ENCODE results near the gene BRI3. TPM values are rescaled to one million over a fixed set of nuclear protein-coding genes. Genes with fewer than 3 reads are reported as not detected.

The BRI3 gene
- total and polyA plus RNA-seq, 2 of the 13 experiments (the other 11 are each of a cell fraction or from before 2014, with no cell fraction given), result 54.0 to 103 TPM

DNA sequence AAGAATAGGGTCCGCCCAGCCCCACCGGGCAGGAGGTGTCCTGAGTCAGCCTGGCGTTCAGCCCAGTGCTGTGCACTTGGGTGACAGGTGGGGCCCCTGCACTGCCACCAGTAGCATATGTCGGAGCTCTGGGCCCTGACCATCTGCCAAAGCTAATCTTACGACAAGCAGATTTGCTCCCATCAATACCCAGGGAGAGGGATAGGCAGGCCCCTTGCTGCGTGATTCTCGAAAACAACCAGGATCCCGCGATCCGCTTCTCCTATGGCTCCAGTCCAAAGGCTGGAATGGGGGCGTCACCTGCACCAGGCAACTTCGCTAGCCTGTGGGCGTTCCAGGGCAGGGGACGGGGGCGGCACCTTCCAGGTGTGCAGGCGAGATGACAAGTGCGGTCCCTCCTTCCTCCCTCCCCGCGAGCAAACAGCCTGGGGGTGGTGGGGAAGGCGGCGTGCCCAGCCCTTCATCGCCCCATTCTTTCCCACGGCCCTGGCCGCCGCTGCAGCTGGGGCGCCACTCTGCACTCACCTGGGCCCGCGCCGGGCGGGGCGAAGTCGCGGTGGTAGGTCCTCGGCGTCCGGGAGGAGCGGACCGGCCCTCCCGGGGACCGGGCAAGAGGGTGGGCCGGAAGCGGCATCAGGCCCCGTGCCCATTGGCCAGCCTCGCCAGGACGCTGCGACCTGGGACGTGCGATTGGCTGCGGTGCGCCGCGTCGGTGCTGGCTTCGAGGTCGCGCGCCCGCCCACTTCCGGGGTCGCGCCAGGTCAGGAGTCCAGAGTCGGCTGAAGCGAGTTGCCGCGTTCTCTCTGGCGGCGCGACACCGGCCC lies 29.7 kb upstream of the BRI3 start, which contains the start of gene TECPR1 (continued):
- TF ChIP-seq, protein P1, sequence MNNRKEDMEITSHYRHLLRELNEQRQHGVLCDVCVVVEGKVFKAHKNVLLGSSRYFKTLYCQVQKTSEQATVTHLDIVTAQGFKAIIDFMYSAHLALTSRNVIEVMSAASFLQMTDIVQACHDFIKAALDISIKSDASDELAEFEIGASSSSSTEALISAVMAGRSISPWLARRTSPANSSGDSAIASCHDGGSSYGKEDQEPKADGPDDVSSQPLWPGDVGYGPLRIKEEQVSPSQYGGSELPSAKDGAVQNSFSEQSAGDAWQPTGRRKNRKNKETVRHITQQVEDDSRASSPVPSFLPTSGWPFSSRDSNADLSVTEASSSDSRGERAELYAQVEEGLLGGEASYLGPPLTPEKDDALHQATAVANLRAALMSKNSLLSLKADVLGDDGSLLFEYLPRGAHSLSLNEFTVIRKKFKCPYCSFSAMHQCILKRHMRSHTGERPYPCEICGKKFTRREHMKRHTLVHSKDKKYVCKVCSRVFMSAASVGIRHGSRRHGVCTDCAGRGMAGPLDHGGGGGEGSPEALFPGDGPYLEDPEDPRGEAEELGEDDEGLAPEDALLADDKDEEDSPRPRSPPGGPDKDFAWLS (CRISPR knock-in tag; IDR thresholded peaks at IDR 0.05; ENCODE audit: borderline replicate concordance), result no peak
- TF ChIP-seq ZNF747 (CRISPR knock-in tag; IDR thresholded peaks at IDR 0.05; ENCODE audit: borderline replicate concordance), result peak; percentile 64; the same call in 1 of the 2 replicates
- TF ChIP-seq, protein P2, sequence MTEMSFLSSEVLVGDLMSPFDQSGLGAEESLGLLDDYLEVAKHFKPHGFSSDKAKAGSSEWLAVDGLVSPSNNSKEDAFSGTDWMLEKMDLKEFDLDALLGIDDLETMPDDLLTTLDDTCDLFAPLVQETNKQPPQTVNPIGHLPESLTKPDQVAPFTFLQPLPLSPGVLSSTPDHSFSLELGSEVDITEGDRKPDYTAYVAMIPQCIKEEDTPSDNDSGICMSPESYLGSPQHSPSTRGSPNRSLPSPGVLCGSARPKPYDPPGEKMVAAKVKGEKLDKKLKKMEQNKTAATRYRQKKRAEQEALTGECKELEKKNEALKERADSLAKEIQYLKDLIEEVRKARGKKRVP (CRISPR knock-in tag; IDR thresholded peaks at IDR 0.05), result no peak
- TF ChIP-seq, protein P3, sequence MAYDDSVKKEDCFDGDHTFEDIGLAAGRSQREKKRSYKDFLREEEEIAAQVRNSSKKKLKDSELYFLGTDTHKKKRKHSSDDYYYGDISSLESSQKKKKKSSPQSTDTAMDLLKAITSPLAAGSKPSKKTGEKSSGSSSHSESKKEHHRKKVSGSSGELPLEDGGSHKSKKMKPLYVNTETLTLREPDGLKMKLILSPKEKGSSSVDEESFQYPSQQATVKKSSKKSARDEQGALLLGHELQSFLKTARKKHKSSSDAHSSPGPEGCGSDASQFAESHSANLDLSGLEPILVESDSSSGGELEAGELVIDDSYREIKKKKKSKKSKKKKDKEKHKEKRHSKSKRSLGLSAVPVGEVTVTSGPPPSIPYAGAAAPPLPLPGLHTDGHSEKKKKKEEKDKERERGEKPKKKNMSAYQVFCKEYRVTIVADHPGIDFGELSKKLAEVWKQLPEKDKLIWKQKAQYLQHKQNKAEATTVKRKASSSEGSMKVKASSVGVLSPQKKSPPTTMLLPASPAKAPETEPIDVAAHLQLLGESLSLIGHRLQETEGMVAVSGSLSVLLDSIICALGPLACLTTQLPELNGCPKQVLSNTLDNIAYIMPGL (CRISPR knock-in tag; IDR thresholded peaks at IDR 0.05; ENCODE audit: borderline replicate concordance in 1 of 2, low read depth in 1 of 2), result peak; percentile 27 to 82; a peak in 3 of 4 replicates
- TF ChIP-seq KLF6 (CRISPR knock-in tag; IDR thresholded peaks at IDR 0.05), result peak; percentile 74; the same call in 1 of the 2 replicates
- TF ChIP-seq, protein P4, sequence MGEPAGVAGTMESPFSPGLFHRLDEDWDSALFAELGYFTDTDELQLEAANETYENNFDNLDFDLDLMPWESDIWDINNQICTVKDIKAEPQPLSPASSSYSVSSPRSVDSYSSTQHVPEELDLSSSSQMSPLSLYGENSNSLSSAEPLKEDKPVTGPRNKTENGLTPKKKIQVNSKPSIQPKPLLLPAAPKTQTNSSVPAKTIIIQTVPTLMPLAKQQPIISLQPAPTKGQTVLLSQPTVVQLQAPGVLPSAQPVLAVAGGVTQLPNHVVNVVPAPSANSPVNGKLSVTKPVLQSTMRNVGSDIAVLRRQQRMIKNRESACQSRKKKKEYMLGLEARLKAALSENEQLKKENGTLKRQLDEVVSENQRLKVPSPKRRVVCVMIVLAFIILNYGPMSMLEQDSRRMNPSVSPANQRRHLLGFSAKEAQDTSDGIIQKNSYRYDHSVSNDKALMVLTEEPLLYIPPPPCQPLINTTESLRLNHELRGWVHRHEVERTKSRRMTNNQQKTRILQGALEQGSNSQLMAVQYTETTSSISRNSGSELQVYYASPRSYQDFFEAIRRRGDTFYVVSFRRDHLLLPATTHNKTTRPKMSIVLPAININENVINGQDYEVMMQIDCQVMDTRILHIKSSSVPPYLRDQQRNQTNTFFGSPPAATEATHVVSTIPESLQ (CRISPR knock-in tag; conservative IDR thresholded peaks at IDR 0.05), result no peak
- TF ChIP-seq TOPORS (CRISPR knock-in tag; IDR thresholded peaks at IDR 0.05), result no peak
- TF ChIP-seq, protein P5, sequence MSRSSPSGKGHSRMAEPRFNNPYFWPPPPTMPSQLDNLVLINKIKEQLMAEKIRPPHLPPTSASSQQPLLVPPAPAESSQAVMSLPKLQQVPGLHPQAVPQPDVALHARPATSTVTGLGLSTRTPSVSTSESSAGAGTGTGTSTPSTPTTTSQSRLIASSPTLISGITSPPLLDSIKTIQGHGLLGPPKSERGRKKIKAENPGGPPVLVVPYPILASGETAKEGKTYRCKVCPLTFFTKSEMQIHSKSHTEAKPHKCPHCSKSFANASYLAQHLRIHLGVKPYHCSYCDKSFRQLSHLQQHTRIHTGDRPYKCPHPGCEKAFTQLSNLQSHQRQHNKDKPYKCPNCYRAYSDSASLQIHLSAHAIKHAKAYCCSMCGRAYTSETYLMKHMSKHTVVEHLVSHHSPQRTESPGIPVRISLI (CRISPR knock-in tag; IDR thresholded peaks at IDR 0.05; ENCODE audit: borderline replicate concordance), result no peak
- peak; percentile 66; the same call in 1 of the 2 replicates for TF ChIP-seq SNAI1 (CRISPR knock-in tag; IDR thresholded peaks at IDR 0.05; ENCODE audit: borderline replicate concordance)
- TF ChIP-seq ZSCAN20 (CRISPR knock-in tag; IDR thresholded peaks at IDR 0.05; ENCODE audit: borderline replicate concordance), result peak; percentile 72; the same call in 1 of the 2 replicates
- TF ChIP-seq ZNF773 (CRISPR knock-in tag; IDR thresholded peaks at IDR 0.05; ENCODE audit: borderline replicate concordance), result no peak
- no peak for TF ChIP-seq ZNF296 (CRISPR knock-in tag; conservative IDR thresholded peaks at IDR 0.05)
- TF ChIP-seq ZFP82 (CRISPR knock-in tag; IDR thresholded peaks at IDR 0.05; ENCODE audit: borderline replicate concordance), result no peak
- TF ChIP-seq SUZ12 (IDR thresholded peaks at IDR 0.05; ENCODE audit: low read depth, low read length), result no peak
- TF ChIP-seq, protein P6, sequence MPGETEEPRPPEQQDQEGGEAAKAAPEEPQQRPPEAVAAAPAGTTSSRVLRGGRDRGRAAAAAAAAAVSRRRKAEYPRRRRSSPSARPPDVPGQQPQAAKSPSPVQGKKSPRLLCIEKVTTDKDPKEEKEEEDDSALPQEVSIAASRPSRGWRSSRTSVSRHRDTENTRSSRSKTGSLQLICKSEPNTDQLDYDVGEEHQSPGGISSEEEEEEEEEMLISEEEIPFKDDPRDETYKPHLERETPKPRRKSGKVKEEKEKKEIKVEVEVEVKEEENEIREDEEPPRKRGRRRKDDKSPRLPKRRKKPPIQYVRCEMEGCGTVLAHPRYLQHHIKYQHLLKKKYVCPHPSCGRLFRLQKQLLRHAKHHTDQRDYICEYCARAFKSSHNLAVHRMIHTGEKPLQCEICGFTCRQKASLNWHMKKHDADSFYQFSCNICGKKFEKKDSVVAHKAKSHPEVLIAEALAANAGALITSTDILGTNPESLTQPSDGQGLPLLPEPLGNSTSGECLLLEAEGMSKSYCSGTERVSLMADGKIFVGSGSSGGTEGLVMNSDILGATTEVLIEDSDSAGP (CRISPR knock-in tag; IDR thresholded peaks at IDR 0.05; ENCODE audit: borderline replicate concordance), result peak; percentile 93
- no peak for TF ChIP-seq NR3C1 (CRISPR knock-in tag; IDR thresholded peaks at IDR 0.05)
- no peak for TF ChIP-seq HNRNPUL1 (IDR thresholded peaks at IDR 0.05; ENCODE audit: low read depth, low read length)
